K562 (cell line): Measurements from ENCODE around the gene RGS8. TPM values are rescaled to one million over a fixed set of nuclear protein-coding genes. Genes with fewer than 3 reads are reported as not detected.

ENCODE experiments used
- NR1H2 ChIP-seq: sonication (generic); formaldehyde crosslinking; IDR thresholded peaks from 2 replicates; pipeline ENCODE4 v1.4.0; 2020; ENCODE audit warnings: mild to moderate bottlenecking, missing genetic modification reagents
- ZNF644 ChIP-seq: fragments of 200-800 bp; sonication (Bioruptor generic); IDR thresholded peaks from 2 replicates; pipeline ENCODE4 v1.6.1; 2016; ENCODE audit warnings: low read depth, missing genetic modification characterization, missing compliant biosample characterization
- polyA plus RNA-seq, 8 experiments: library from polyadenylated mRNA; depleted of rRNA in 4 of 8; stranded (reverse) in 5 of 8; unstranded in 3 of 8; fragments of >200 nt; fragmentation: Nextera tagmentation in 2 of 8; fragmentation: Illumina TruSeq in 1 of 8; extraction: Ambion mirVana in 2 of 8; extraction: Trizol in 1 of 8; gene quantifications; 2 replicates each; pipeline versions ENCODE4 v1.2.1 to v1.2.3, GENCODE V29; 2011 to 2014; ENCODE audit warnings: inconsistent platforms in 1 of 8, missing spikeins in 1 of 8
- total RNA-seq, 7 experiments: library from RNA; depleted of rRNA in 6 of 7; stranded (reverse); fragments of >200 nt in 6 of 7; fragmentation: Illumina TruSeq in 2 of 7; extraction: Trizol in 2 of 7; gene quantifications; 2 replicates each; pipeline versions ENCODE4 v1.2.1 to v1.2.3, GENCODE V29; 2011 to 2021; ENCODE audit warnings: low replicate concordance in 1 of 7
- TF ChIP-seq, protein P1 (sequence below): sonication (generic); formaldehyde crosslinking; IDR thresholded peaks from 2 replicates; pipeline ENCODE4 v1.8.1; 2023; ENCODE audit warnings: missing genetic modification reagents, mild to moderate bottlenecking, borderline replicate concordance
- TF ChIP-seq, protein P2 (sequence below): sonication (generic); formaldehyde crosslinking; IDR thresholded peaks from 2 replicates; pipeline ENCODE4 v1.8.1; 2023; ENCODE audit warnings: mild to moderate bottlenecking, missing genetic modification reagents
- TF ChIP-seq, protein P3 (sequence below): fragments of 250-450 bp; sonication (Bioruptor Pico); IDR thresholded peaks from 2 replicates; pipeline ENCODE4 v1.5.0; 2021; ENCODE audit warnings: mild to moderate bottlenecking, borderline replicate concordance

The RGS8 gene
- total and polyA plus RNA-seq, 9 of the 15 experiments (the other 6 are each of a cell fraction or from before 2014, with no cell fraction given) = not detected

DNA sequence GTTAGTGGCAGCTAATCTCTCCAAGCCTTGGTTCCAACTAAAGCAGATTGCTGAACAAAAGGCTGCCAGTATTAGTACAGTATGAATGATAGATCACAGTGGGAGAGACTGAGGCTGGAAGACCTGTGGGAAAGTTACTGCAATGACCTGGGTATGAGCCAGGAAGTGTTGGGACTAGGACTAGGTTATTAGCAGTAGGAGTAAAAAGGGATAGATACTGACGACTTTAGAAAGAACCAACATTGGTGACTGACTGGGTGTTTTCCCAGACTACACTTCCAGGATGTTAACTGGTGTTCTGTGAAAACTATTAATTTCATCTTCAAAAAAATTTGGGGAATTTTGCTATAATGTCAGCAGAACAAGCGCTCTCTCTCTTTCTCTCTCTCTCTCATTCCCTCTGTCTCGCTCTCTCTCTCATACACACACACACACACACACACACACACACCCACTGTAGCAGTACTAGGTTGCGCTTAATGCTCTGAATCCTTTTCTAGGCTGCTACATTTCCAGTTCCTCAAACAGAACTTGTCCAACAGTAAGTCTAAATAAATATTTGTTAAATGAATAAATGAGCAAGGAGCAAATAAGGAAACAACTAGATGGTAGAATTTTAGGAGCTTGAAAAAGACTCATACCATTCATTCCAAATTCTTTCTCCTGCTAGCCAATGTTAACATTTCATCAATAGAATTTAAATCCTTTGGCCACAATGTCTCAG lies 47.6 kb upstream of the RGS8 start (continued):
- TF ChIP-seq, protein P1, sequence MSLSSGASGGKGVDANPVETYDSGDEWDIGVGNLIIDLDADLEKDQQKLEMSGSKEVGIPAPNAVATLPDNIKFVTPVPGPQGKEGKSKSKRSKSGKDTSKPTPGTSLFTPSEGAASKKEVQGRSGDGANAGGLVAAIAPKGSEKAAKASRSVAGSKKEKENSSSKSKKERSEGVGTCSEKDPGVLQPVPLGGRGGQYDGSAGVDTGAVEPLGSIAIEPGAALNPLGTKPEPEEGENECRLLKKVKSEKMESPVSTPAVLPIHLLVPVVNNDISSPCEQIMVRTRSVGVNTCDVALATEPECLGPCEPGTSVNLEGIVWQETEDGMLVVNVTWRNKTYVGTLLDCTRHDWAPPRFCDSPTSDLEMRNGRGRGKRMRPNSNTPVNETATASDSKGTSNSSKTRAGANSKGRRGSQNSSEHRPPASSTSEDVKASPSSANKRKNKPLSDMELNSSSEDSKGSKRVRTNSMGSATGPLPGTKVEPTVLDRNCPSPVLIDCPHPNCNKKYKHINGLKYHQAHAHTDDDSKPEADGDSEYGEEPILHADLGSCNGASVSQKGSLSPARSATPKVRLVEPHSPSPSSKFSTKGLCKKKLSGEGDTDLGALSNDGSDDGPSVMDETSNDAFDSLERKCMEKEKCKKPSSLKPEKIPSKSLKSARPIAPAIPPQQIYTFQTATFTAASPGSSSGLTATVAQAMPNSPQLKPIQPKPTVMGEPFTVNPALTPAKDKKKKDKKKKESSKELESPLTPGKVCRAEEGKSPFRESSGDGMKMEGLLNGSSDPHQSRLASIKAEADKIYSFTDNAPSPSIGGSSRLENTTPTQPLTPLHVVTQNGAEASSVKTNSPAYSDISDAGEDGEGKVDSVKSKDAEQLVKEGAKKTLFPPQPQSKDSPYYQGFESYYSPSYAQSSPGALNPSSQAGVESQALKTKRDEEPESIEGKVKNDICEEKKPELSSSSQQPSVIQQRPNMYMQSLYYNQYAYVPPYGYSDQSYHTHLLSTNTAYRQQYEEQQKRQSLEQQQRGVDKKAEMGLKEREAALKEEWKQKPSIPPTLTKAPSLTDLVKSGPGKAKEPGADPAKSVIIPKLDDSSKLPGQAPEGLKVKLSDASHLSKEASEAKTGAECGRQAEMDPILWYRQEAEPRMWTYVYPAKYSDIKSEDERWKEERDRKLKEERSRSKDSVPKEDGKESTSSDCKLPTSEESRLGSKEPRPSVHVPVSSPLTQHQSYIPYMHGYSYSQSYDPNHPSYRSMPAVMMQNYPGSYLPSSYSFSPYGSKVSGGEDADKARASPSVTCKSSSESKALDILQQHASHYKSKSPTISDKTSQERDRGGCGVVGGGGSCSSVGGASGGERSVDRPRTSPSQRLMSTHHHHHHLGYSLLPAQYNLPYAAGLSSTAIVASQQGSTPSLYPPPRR = no peak
- no peak for TF ChIP-seq ZNF644 (tag)
- TF ChIP-seq, protein P2, sequence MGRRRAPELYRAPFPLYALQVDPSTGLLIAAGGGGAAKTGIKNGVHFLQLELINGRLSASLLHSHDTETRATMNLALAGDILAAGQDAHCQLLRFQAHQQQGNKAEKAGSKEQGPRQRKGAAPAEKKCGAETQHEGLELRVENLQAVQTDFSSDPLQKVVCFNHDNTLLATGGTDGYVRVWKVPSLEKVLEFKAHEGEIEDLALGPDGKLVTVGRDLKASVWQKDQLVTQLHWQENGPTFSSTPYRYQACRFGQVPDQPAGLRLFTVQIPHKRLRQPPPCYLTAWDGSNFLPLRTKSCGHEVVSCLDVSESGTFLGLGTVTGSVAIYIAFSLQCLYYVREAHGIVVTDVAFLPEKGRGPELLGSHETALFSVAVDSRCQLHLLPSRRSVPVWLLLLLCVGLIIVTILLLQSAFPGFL (CRISPR knock-in tag) = no peak
- TF ChIP-seq, protein P3, sequence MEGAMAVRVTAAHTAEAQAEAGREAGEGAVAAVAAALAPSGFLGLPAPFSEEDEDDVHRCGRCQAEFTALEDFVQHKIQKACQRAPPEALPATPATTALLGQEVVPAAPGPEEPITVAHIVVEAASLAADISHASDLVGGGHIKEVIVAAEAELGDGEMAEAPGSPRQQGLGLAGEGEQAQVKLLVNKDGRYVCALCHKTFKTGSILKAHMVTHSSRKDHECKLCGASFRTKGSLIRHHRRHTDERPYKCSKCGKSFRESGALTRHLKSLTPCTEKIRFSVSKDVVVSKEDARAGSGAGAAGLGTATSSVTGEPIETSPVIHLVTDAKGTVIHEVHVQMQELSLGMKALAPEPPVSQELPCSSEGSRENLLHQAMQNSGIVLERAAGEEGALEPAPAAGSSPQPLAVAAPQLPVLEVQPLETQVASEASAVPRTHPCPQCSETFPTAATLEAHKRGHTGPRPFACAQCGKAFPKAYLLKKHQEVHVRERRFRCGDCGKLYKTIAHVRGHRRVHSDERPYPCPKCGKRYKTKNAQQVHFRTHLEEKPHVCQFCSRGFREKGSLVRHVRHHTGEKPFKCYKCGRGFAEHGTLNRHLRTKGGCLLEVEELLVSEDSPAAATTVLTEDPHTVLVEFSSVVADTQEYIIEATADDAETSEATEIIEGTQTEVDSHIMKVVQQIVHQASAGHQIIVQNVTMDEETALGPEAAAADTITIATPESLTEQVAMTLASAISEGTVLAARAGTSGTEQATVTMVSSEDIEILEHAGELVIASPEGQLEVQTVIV (CRISPR knock-in tag) = no peak
- no peak for TF ChIP-seq NR1H2 (CRISPR knock-in tag)
